ENCODE measurements around the gene MORN2.

- no peak for TF ChIP-seq HCFC1 (IDR thresholded peaks at IDR 0.05; ENCODE audit: low read depth, low read length)
- no peak for TF ChIP-seq CTCF (IDR thresholded peaks at IDR 0.05 in 2 of 3, conservative IDR thresholded peaks at IDR 0.05 in 1 of 3; ENCODE audit: insufficient read depth in 2 of 3, low read depth in 1 of 3, low read length in 3 of 3)
- TF ChIP-seq KLF16 (IDR thresholded peaks at IDR 0.05) = no peak
- TF ChIP-seq ZFP36 (IDR thresholded peaks at IDR 0.05; ENCODE audit: low read depth, low read length, partially characterized antibody) = no peak
- no peak for TF ChIP-seq BHLHE40 (IDR thresholded peaks at IDR 0.05; ENCODE audit: low read length)
- TF ChIP-seq POLR2A (conservative IDR thresholded peaks at IDR 0.05) = no peak
- no peak for TF ChIP-seq ZNF512 (tag; IDR thresholded peaks at IDR 0.05)
- TF ChIP-seq JUN (IDR thresholded peaks at IDR 0.05; ENCODE audit: borderline replicate concordance, low read depth, low read length) = no peak
- TF ChIP-seq JUN (CRISPR knock-in tag; IDR thresholded peaks at IDR 0.05; ENCODE audit: borderline replicate concordance) = no peak
- TF ChIP-seq PATZ1 (CRISPR knock-in tag; IDR thresholded peaks at IDR 0.05; ENCODE audit: borderline replicate concordance) = no peak
- TF ChIP-seq EGR1 (conservative IDR thresholded peaks at IDR 0.05) = no peak
Measured at GRCh38 chr2:38830526-38831159, 45.1 kb upstream of the MORN2 start.

Measured in K562 (cell line).